Measurements from ENCODE around the gene TJP3.
"Not testable (repeated sequence)": the region's sequence is repeated elsewhere in the genome, so short reads cannot be mapped to it uniquely, and the experiment has no call there.

TJP3 gene

GRCh38 chr19:3760871-3761361 is 52.7 kb downstream of the TJP3 start:
- no peaks in the 10 kb centered on the region for H3K27me3 ChIP-seq
- peaks cover 38 to 54% (median 46%) of the 10 kb centered on the region in 11 experiments for H3K36me3 ChIP-seq
- peak overlapping the region; percentile 87 to 99 (median 94) for H3K27ac ChIP-seq
- H3K4me3 ChIP-seq, result peak overlapping the region; percentile 75 to 89 (median 84)
- peaks cover 36 to 73% (median 56%) of the 10 kb centered on the region in 10 experiments for H3K4me1 ChIP-seq
- peak overlapping the region; percentile 68 to 97 (median 89) for H3K4me2 ChIP-seq
- no peaks in the 10 kb centered on the region for H3K9me3 ChIP-seq (replicated peaks in 1 of 11)
- peaks cover 0 to 26% (median 0%) of the 10 kb centered on the region in 11 experiments; a peak in 4 of 22 replicates for H4K20me1 ChIP-seq
- peak overlapping the region; percentile 88 to 96 (median 92) for H3K9ac ChIP-seq
- TF ChIP-seq Cebpa-rat (IDR thresholded peaks at IDR 0.05), result no peak

- peaks cover 0 to 26% (median 0%) of the 10 kb centered on the region in 11 experiments; a peak in 4 of 22 replicates for H4K20me1 ChIP-seq
- no peaks in the 10 kb centered on the region for H3K9me3 ChIP-seq (replicated peaks in 1 of 11)
- H3K27ac ChIP-seq, result peak within 1 kb of the TSS; percentile 88 to 99 (median 94)
- no peaks in the 10 kb centered on the region for H3K27me3 ChIP-seq
- H3K4me3 ChIP-seq, result peak within 1 kb of the TSS; percentile 75 to 89 (median 84)
- TF ChIP-seq Cebpa-rat (IDR thresholded peaks at IDR 0.05), result no peak
- H3K4me2 ChIP-seq, result peak within 1 kb of the TSS; percentile 68 to 97 (median 89)
- H3K9ac ChIP-seq, result peak within 1 kb of the TSS; percentile 89 to 97 (median 94)
- peaks cover 36 to 80% (median 59%) of the 10 kb centered on the region in 10 experiments for H3K4me1 ChIP-seq
- peaks cover 40 to 53% (median 49%) of the 10 kb centered on the region in 11 experiments for H3K36me3 ChIP-seq
These were observed 53.4 kb downstream of the TJP3 start, which contains the start of gene APBA3 for GRCh38 chr19:3761382-3762129. Gene APBA3, minus strand, starts transcription at chr19:3761692. Its CDS starts 1,428 bp downstream, at chr19:3760264.

GRCh38 chr19:3762130-3762473 is 53.9 kb downstream of the TJP3 start:
- peaks cover 36 to 81% (median 59%) of the 10 kb centered on the region in 10 experiments for H3K4me1 ChIP-seq
- peaks cover 0 to 24% (median 0%) of the 10 kb centered on the region in 11 experiments; a peak in 3 of 22 replicates for H4K20me1 ChIP-seq
- peak overlapping the region; percentile 55 to 89 (median 82); a peak in 18 of 20 replicates for H3K4me3 ChIP-seq
- H3K9me3 ChIP-seq (replicated peaks in 1 of 11), result no peaks in the 10 kb centered on the region
- H3K9ac ChIP-seq, result peak overlapping the region; percentile 89 to 97 (median 94); a peak in 21 of 22 replicates
- TF ChIP-seq Cebpa-rat (IDR thresholded peaks at IDR 0.05), result no peak
- no peaks in the 10 kb centered on the region for H3K27me3 ChIP-seq
- H3K4me2 ChIP-seq, result peak overlapping the region; percentile 68 to 97 (median 88)
- peaks cover 42 to 54% (median 52%) of the 10 kb centered on the region in 11 experiments for H3K36me3 ChIP-seq
- peak overlapping the region; percentile 87 to 99 (median 94) for H3K27ac ChIP-seq

DNA sequence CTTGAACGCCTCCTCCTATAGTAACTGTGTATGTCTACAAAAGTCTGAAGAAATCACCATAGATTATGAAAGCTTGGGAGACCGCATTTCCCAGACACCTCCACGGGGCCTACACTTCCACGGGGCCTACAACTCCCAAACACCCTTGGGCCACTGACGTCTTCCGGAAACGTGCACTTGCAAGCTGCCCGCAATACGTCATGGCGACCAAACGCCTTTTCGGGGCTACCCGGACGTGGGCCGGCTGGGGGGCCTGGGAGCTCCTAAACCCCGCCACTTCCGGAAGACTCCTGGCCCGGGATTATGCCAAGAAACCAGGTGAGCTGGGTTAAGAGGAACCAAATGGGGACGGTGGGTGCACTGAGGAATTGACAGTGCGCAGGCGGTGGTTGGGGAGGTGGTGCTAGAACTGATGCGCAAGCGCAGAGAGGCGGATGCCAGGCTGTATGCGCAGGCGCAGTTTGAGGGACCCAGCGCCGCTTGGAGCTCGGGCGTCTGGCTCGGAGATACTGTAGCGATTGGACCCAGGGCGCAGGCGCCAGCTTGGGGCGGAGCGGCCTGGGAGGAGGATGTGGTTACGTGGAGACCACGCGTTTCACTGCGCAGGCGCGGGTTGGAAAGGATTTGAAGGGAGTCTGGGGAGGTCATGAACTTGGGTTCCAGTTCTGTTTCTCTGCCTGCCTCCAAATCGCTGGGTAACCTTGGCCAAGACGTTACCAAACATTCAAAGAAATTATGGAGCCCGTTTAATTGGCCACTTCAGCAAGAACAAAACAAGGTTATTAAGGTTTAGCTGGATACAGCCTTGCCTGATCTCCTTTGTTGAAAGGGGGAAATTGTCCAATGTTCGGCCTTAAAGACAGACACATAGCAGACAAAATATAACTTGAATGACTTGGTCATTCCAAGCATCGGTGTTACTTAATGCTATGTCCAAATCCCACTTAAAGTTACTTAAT is 54.6 kb downstream of the TJP3 start, which contains the start of gene MRPL54:
Gene MRPL54, plus strand, starts transcription at position 182 of the 959 bp plus-strand sequence. Its CDS starts 19 bp downstream, at position 201.
- Histone ChIP-seq H4K20me1 (peaks cover 0 to 17% (median 0%) of the 10 kb centered on the region in 11 experiments; a peak in 2 of 22 replicates), H3K9me3 (replicated peaks in 1 of 11) (no peaks in the 10 kb centered on the region), H3K4me3 (peak within 1 kb of the TSS; percentile 75 to 89 (median 84)), H3K4me2 (peak within 1 kb of the TSS; percentile 78 to 97 (median 88)), H3K27ac (peak within 1 kb of the TSS; percentile 88 to 99 (median 94)), H3K9ac (peak within 1 kb of the TSS; percentile 89 to 97 (median 94)), H3K4me1 (peaks cover 36 to 82% (median 57%) of the 10 kb centered on the region in 10 experiments), H3K36me3 (peaks cover 42 to 54% (median 52%) of the 10 kb centered on the region in 11 experiments), H3K27me3 (no peaks in the 10 kb centered on the region)
- TF ChIP-seq Cebpa-rat (IDR thresholded peaks at IDR 0.05), result peak in 9 of 11 experiments; percentile 46 to 90 (median 75); a peak in 12 of 22 replicates

DNA sequence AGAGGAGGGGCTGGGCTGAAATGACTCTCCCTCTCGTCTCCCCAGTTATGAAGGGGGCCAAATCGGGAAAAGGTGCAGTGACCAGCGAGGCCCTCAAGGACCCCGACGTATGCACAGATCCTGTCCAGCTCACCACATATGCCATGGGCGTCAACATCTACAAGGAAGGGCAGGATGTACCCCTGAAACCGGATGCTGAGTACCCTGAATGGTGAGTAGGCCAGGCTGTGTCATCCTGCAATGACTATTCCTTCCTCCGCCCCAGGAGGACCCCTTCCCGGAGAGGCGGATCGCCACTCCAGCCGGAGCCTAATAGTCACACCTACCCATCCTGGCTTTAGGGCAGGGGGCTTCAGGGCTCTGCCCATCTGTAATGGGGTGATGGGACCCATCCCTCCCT is 56.9 kb downstream of the TJP3 start:
- H3K27me3 ChIP-seq, result no peaks in the 10 kb centered on the region
- H3K9me3 ChIP-seq (replicated peaks in 1 of 11), result no peaks in the 10 kb centered on the region
- H4K20me1 ChIP-seq, result peaks cover 0 to 22% (median 0%) of the 10 kb centered on the region in 11 experiments; a peak in 2 of 22 replicates
- peak overlapping the region in 2 of 11 experiments; percentile 5 to 35; a peak in 2 of 22 replicates for H3K4me2 ChIP-seq
- H3K27ac ChIP-seq, result peak overlapping the region in 5 of 11 experiments; percentile 2 to 38 (median 15); a peak in 5 of 22 replicates
- peak overlapping the region in 1 of 11 experiments; percentile 1; a peak in 1 of 22 replicates for H3K9ac ChIP-seq
- peaks cover 22 to 54% (median 46%) of the 10 kb centered on the region in 11 experiments for H3K36me3 ChIP-seq
- TF ChIP-seq Cebpa-rat (IDR thresholded peaks at IDR 0.05), result no peak
- H3K4me3 ChIP-seq, result no peak overlapping the region
- H3K4me1 ChIP-seq, result peaks cover 23 to 65% (median 36%) of the 10 kb centered on the region in 10 experiments

- peaks cover 0 to 28% (median 0%) of the 10 kb centered on the region in 11 experiments; a peak in 2 of 22 replicates for H4K20me1 ChIP-seq
- H3K27me3 ChIP-seq; H3K4me2 ChIP-seq; H3K9ac ChIP-seq; H3K9me3 ChIP-seq (replicated peaks in 1 of 11); H3K4me3 ChIP-seq: not testable (repeated sequence)
- peaks cover 21 to 52% (median 44%) of the 10 kb centered on the region in 11 experiments for H3K36me3 ChIP-seq
- peak overlapping the region in 1 of 11 experiments; percentile 72; a peak in 1 of 22 replicates for H3K27ac ChIP-seq
- peaks cover 16 to 58% (median 30%) of the 10 kb centered on the region in 10 experiments for H3K4me1 ChIP-seq
These were observed 57.6 kb downstream of the TJP3 start for GRCh38 chr19:3765757-3766156.

- Histone ChIP-seq H3K4me3 (no peak overlapping the region), H3K4me2 (peak overlapping the region in 4 of 11 experiments; percentile 29 to 54 (median 40); a peak in 7 of 22 replicates), H4K20me1 (peaks cover 0 to 28% (median 0%) of the 10 kb centered on the region in 11 experiments; a peak in 2 of 22 replicates), H3K9me3 (replicated peaks in 1 of 11) (no peaks in the 10 kb centered on the region), H3K27ac (peak overlapping the region in 7 of 11 experiments; percentile 15 to 72 (median 51); a peak in 13 of 22 replicates), H3K4me1 (peaks cover 12 to 55% (median 27%) of the 10 kb centered on the region in 10 experiments), H3K27me3 (no peaks in the 10 kb centered on the region), H3K36me3 (peaks cover 21 to 52% (median 44%) of the 10 kb centered on the region in 11 experiments), H3K9ac (peak overlapping the region in 4 of 11 experiments; percentile 15 to 36 (median 31); a peak in 5 of 22 replicates)
- TF ChIP-seq Cebpa-rat (IDR thresholded peaks at IDR 0.05), result no peak
These were observed 58.3 kb downstream of the TJP3 start for GRCh38 chr19:3766520-3766919.

- H3K4me2 ChIP-seq, result peak overlapping the region in 3 of 11 experiments; percentile 39 to 54 (median 40); a peak in 4 of 22 replicates
- H3K27me3 ChIP-seq, result no peaks in the 10 kb centered on the region
- H3K4me3 ChIP-seq, result no peak overlapping the region
- H3K9me3 ChIP-seq (replicated peaks in 1 of 11), result no peaks in the 10 kb centered on the region
- TF ChIP-seq Cebpa-rat (IDR thresholded peaks at IDR 0.05), result no peak
- H3K27ac ChIP-seq, result peak overlapping the region in 5 of 11 experiments; percentile 39 to 72 (median 62); a peak in 9 of 22 replicates
- H3K9ac ChIP-seq, result peak overlapping the region in 2 of 11 experiments; percentile 28 to 36; a peak in 3 of 22 replicates
- peaks cover 0 to 28% (median 0%) of the 10 kb centered on the region in 11 experiments; a peak in 2 of 22 replicates for H4K20me1 ChIP-seq
- peaks cover 8 to 51% (median 23%) of the 10 kb centered on the region in 10 experiments for H3K4me1 ChIP-seq
- H3K36me3 ChIP-seq, result peaks cover 21 to 52% (median 44%) of the 10 kb centered on the region in 11 experiments
These were observed 58.9 kb downstream of the TJP3 start for GRCh38 chr19:3767050-3767449.
